Kidney (tissue), 14 donors: Measurements from ENCODE around the gene APOL5. TPM values are rescaled to one million over a fixed set of nuclear protein-coding genes. Genes with fewer than 3 reads are reported as not detected.

Experiments
- DNase-seq, 5 donors: peaks; one replicate each; pipeline ENCODE4 v3.0.0-alpha.2; 2013 to 2020
- FAIRE-seq: peaks from 2 replicates; lab custom pipeline; 2012; peaks lifted over from hg19 to GRCh38; lab: Jason Lieb, UNC
- H3K27ac ChIP-seq, 2 donors: one replicate each; pipeline ENCODE4 v1.7.0; 2013; ENCODE audit warnings: low read depth in 2 of 2, low read length in 2 of 2, inconsistent platforms in 1 of 2
- H3K27me3 ChIP-seq: one replicate; pipeline ENCODE4 v1.7.1; 2013; ENCODE audit warnings: low read length, inconsistent platforms; ENCODE audit not compliant: control insufficient read depth, insufficient read depth
- H3K36me3 ChIP-seq, 3 donors: one replicate each; pipeline versions ENCODE4 v1.7.0 to v1.7.1; 2013; ENCODE audit warnings: low read length in 3 of 3, control low read depth in 1 of 3, inconsistent platforms in 1 of 3; ENCODE audit not compliant: insufficient read depth in 3 of 3, control insufficient read depth in 2 of 3
- H3K4me1 ChIP-seq, 3 donors: one replicate each; pipeline versions ENCODE4 v1.7.0 to v1.7.1; 2013; ENCODE audit warnings: low read length in 3 of 3, inconsistent platforms in 1 of 3, low read depth in 1 of 3; ENCODE audit not compliant: control insufficient read depth in 2 of 3, insufficient read depth in 2 of 3
- H3K4me3 ChIP-seq, 3 donors: one replicate each; pipeline versions ENCODE4 v1.7.0 to v1.8.1; 2013; ENCODE audit warnings: low read length in 3 of 3, control low read depth in 1 of 3, inconsistent platforms in 1 of 3
- H3K9ac ChIP-seq, 3 donors: one replicate each; pipeline versions ENCODE4 v1.7.0 to v1.7.1; 2013; ENCODE audit warnings: low read length in 3 of 3, control low read depth in 1 of 3, inconsistent platforms in 1 of 3
- H3K9me3 ChIP-seq, 3 donors: one replicate each; pipeline versions ENCODE4 v1.7.0 to v1.7.1; 2013; ENCODE audit warnings: low read length in 3 of 3, control low read depth in 1 of 3, inconsistent platforms in 1 of 3; ENCODE audit not compliant: control insufficient read depth in 2 of 3, insufficient read depth in 1 of 3
- intact Hi-C: fragments of 100-400 bp; cut with DNase I; formaldehyde crosslinking; loops from one replicate; pipeline ENCODE4 v1.11.1; 2022
- polyA plus RNA-seq: library from polyadenylated mRNA; stranded (reverse); fragments of 350-450 nt; fragmentation: Illumina TruSeq; extraction: RNeasy Lipid Tissue Mini Kit (QIAGEN cat#74804); gene quantifications from one replicate; pipeline ENCODE4 v1.2.3, GENCODE V29; 2014; ENCODE audit warnings: low read depth, low replicate concordance; ENCODE audit not compliant: insufficient read depth
- total RNA-seq: library from RNA; stranded (reverse); fragmentation: NEBNext Ultra II Directional; extraction: Animal tissue kit (Norgen Biotek cat#: 25700); gene quantifications from one replicate; pipeline ENCODE4 v1.2.1, GENCODE V29; 2021
- TF ChIP-seq, protein P1 (sequence below): IDR thresholded peaks from 3 replicates; pipeline ENCODE4 v1.5.1; 2012; ENCODE audit warnings: mild to moderate bottlenecking, moderate library complexity, borderline replicate concordance; ENCODE audit not compliant: insufficient read depth; ENCODE audit errors: extremely low read depth
- donor health status: control.
- donor health status: control.
- donor health status: control.
- donor health status: control.
- donor health status: control.
- donor health status: DM: yes; HTN: yes; CAD: no.
- donor health status: Normal renal cell carcinoma (clear cell type).

The APOL5 gene
- total and polyA plus RNA-seq, 2 donors from 2014 or later = not detected

DNA sequence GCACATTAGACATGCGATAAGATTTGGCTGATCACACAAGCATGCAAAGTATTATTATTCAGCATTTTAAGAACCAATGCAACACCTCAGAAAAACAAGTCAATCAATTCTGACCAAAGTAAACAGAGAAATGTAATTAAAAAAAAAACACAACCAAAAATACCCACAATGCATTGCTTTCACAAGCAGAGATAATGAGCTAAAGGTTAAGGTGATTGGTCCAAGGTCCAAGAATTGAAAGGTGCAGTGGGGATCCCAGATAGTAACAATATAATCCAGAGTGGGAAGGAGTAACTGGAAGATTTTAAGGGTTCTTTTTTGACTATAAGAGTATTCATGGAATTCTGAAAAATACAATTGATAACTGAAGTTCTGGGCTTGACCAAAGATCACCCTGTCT lies 39.0 kb downstream of the APOL5 start:
- FAIRE-seq (no peak), DNase-seq (no peak)
- Histone ChIP-seq H3K9ac (no peak overlapping the region), H3K27me3 (no peaks in the 10 kb centered on the region), H3K4me1 (peaks cover 0 to 2% (median 0%) of the 10 kb centered on the region in 3 donors), H3K27ac (no peak overlapping the region), H3K4me3 (no peak overlapping the region), H3K36me3 (peaks cover 5 to 12% (median 9%) of the 10 kb centered on the region in 3 donors), H3K9me3 (no peaks in the 10 kb centered on the region)
- intact Hi-C loops = no loop called here
- TF ChIP-seq, protein P1, sequence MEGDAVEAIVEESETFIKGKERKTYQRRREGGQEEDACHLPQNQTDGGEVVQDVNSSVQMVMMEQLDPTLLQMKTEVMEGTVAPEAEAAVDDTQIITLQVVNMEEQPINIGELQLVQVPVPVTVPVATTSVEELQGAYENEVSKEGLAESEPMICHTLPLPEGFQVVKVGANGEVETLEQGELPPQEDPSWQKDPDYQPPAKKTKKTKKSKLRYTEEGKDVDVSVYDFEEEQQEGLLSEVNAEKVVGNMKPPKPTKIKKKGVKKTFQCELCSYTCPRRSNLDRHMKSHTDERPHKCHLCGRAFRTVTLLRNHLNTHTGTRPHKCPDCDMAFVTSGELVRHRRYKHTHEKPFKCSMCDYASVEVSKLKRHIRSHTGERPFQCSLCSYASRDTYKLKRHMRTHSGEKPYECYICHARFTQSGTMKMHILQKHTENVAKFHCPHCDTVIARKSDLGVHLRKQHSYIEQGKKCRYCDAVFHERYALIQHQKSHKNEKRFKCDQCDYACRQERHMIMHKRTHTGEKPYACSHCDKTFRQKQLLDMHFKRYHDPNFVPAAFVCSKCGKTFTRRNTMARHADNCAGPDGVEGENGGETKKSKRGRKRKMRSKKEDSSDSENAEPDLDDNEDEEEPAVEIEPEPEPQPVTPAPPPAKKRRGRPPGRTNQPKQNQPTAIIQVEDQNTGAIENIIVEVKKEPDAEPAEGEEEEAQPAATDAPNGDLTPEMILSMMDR = no peak

DNA sequence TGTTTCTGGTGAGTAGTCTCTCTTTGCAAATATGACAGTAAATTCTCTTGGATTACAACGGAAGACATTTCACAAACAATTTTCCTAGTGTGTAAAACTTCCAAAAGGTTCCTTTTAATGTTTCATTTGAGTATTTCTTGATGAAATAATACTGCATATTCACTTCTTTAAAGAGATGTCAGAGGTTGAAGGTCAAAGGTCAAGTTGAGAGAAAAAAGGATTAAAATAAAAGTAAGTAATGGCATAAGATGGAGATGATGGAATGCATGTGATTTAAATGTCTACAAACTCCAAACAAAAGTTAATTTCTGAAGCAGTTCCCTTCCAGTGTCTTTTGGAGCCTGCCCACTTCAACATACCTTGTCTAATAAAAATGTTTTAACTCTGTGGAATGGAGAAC lies 40.7 kb downstream of the APOL5 start:
- Histone ChIP-seq H3K27me3 (no peaks in the 10 kb centered on the region), H3K27ac (no peak overlapping the region), H3K36me3 (peaks cover 5 to 12% (median 9%) of the 10 kb centered on the region in 3 donors), H3K9ac (no peak overlapping the region), H3K4me1 (no peaks in the 10 kb centered on the region), H3K4me3 (no peak overlapping the region), H3K9me3 (no peaks in the 10 kb centered on the region)
- DNase-seq (no peak), FAIRE-seq (no peak)
- intact Hi-C loops = no loop called here
- TF ChIP-seq, protein P1 = no peak

DNA sequence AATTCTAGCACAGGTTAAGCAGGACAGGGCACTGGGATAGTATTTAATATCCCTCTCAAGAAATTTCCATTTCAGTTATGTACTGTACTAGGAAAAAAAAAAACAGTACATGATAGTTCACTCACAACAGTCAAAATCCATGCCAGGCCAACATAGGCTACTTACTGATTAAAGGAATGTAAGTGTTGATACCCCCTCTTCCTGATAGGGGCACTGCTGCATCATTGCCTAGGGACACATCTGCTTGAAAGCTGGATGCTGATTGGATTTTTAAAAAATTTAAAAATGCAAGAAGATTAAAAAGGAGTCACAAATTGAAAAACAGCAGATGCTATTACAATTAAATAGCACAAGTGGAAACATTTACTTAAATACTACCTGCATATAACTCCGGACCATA lies 43.4 kb downstream of the APOL5 start:
- peaks cover 5 to 12% (median 9%) of the 10 kb centered on the region in 3 donors for H3K36me3 ChIP-seq
- FAIRE-seq (no peak), DNase-seq (peak in 1 of 5 donors; percentile 31)
- no peak overlapping the region for H3K9ac ChIP-seq
- no peaks in the 10 kb centered on the region for H3K4me1 ChIP-seq
- no peak overlapping the region for H3K27ac ChIP-seq
- H3K4me3 ChIP-seq = no peak overlapping the region
- TF ChIP-seq, protein P1 = peak; percentile 29
- no peaks in the 10 kb centered on the region for H3K9me3 ChIP-seq
- H3K27me3 ChIP-seq = no peaks in the 10 kb centered on the region
- intact Hi-C loops = no loop called here
